Naive thymus-derived CD4-positive, alpha-beta T cell (primary cell): Measurements from ENCODE around the gene WDR77. TPM values are rescaled to one million over a fixed set of nuclear protein-coding genes. Genes with fewer than 3 reads are reported as not detected.

Experiments used
- ATAC-seq: fragments of 150-1000 bp; cut with Tn5 transposase; 2 replicates; pipeline ENCODE4 v1.10.0; 2021; ENCODE audit warnings: mild to moderate bottlenecking, moderate library complexity
- CTCF ChIA-PET: fragments of 350-600 bp; sonication (Branson Sonifier 250); formaldehyde crosslinking; loops from one replicate; lab custom pipeline; 2021; ENCODE audit warnings: antibody characterized with exemption; lab: Charles Lee
- POLR2A ChIA-PET: fragments of 350-600 bp; sonication (Branson Sonifier 250); formaldehyde crosslinking; loops from one replicate; lab custom pipeline; 2021; ENCODE audit warnings: antibody characterized with exemption, inconsistent platforms; lab: Charles Lee
- DNase-seq, 9 donors: peaks; one replicate each; pipeline versions ENCODE4 v3.0.0 to v3.0.0-alpha.2; 2020 to 2022; ENCODE audit warnings: mixed read lengths in 1 of 9
- H3K27ac ChIP-seq: one replicate; pipeline ENCODE4 v1.7.0; 2013; ENCODE audit warnings: mild to moderate bottlenecking, low read depth, low read length, moderate library complexity
- H3K27me3 ChIP-seq, 2 donors: one replicate each; pipeline ENCODE4 v1.7.0; 2013; ENCODE audit warnings: low read length in 2 of 2, mild to moderate bottlenecking in 2 of 2, moderate library complexity in 2 of 2; ENCODE audit not compliant: control insufficient read depth in 2 of 2, insufficient read depth in 2 of 2
- H3K36me3 ChIP-seq, 3 experiments: 1 replicate in 2 of 3; 2 replicates in 1 of 3; pipeline ENCODE4 v1.7.0; 2013; ENCODE audit warnings: low read length in 3 of 3, mild to moderate bottlenecking in 3 of 3, moderate library complexity in 1 of 3; ENCODE audit not compliant: insufficient read depth in 3 of 3, control insufficient read depth in 2 of 3
- H3K4me1 ChIP-seq, 2 donors: one replicate each; pipeline ENCODE4 v1.7.0; 2013; ENCODE audit warnings: low read length in 2 of 2, mild to moderate bottlenecking in 2 of 2, moderate library complexity in 1 of 2; ENCODE audit not compliant: control insufficient read depth in 2 of 2, insufficient read depth in 2 of 2
- H3K4me3 ChIP-seq: 2 replicates; pipeline ENCODE4 v1.7.0; 2013; ENCODE audit warnings: mild to moderate bottlenecking, low read length
- H3K9me3 ChIP-seq, 3 experiments: 1 replicate in 2 of 3; 2 replicates in 1 of 3; pipeline ENCODE4 v1.7.0; 2013; ENCODE audit warnings: low read length in 3 of 3; ENCODE audit not compliant: control insufficient read depth in 2 of 3
- H3K27ac Mint-ChIP-seq, 9 donors: one replicate each; pipeline ENCODE4 v1.8.0; 2020 to 2022; ENCODE audit warnings: mixed read lengths in 9 of 9, mild to moderate bottlenecking in 8 of 9, moderate library complexity in 5 of 9, inconsistent platforms in 2 of 9
- H3K27me3 Mint-ChIP-seq, 5 donors: one replicate each; pipeline ENCODE4 v1.8.0; 2021 to 2022; ENCODE audit warnings: mixed read lengths in 5 of 5, mild to moderate bottlenecking in 1 of 5
- H3K36me3 Mint-ChIP-seq, 5 donors: one replicate each; pipeline ENCODE4 v1.8.0; 2020 to 2022; ENCODE audit warnings: mixed read lengths in 5 of 5, mild to moderate bottlenecking in 3 of 5, inconsistent platforms in 1 of 5
- H3K4me1 Mint-ChIP-seq, 7 donors: one replicate each; pipeline ENCODE4 v1.8.0; 2020 to 2022; ENCODE audit warnings: mixed read lengths in 7 of 7, mild to moderate bottlenecking in 3 of 7, inconsistent platforms in 1 of 7
- H3K4me3 Mint-ChIP-seq, 10 donors: one replicate each; pipeline ENCODE4 v1.8.0; 2020 to 2022; ENCODE audit warnings: mild to moderate bottlenecking in 10 of 10, mixed read lengths in 10 of 10, moderate library complexity in 6 of 10, inconsistent platforms in 2 of 10
- H3K9me3 Mint-ChIP-seq, 11 donors: one replicate each; pipeline ENCODE4 v1.8.0; 2020 to 2022; ENCODE audit warnings: mixed read lengths in 11 of 11, mild to moderate bottlenecking in 4 of 11, inconsistent platforms in 1 of 11, moderate library complexity in 1 of 11
- intact Hi-C, 2 donors: fragments of 100-400 bp; cut with micrococcal nuclease; formaldehyde crosslinking; loops; one replicate each; pipeline ENCODE4 v1.15.1; 2023
- polyA plus RNA-seq, 2 donors: library from polyadenylated mRNA; unstranded; fragments of 300-500 nt; fragmentation: Illumina TruSeq; gene quantifications; one replicate each; pipeline ENCODE4 v1.2.3, GENCODE V29; 2021
- total RNA-seq, 6 experiments: library from RNA in 5 of 6; stranded (reverse) in 5 of 6; gene quantifications; 1 replicate in 5 of 6; 2 replicates in 1 of 6; pipeline ENCODE4 v1.2.3 and lab custom pipeline; 2021 to 2026

The WDR77 gene
- total and polyA plus RNA-seq, 7 experiments from 2014 or later, result 20.7 to 44.7 (median 30.0) TPM

DNA sequence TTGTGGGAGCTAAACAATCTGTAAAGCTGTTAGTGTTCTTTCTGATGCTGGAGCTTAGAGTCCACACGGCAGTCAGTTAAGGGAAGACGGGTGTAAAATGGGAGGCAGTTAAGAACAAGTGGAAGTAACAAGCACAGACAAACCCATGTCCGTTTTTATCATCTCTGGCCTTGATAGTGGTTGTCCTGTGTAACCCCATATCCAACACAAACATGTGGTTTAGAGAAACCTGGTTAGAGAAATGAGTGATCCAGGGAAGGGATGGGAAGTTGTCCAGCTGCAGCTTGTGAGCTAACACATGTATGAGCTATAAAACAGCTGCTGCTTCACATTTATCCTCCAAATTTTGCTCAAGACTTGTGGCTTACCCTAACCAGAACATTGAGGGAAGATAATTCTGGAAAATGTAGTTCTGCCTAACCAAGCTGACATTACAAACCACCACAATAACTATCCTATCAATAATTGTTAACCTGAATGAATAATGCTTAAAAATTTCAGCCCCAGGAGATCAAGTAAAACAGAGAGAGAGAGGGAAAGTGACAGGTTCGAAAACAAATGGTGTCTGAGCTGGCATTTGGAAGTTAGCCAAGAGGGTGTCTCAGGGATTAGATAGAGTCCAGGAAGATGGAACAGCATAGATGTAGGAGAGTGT, 14.1 kb upstream of the WDR77 start:
- Mint-ChIP-seq H3K9me3 (no peaks in the 10 kb centered on the region), H3K4me3 (no peak overlapping the region), H3K4me1 (peaks cover 3 to 35% (median 29%) of the 10 kb centered on the region in 7 donors), H3K27ac (peak overlapping the region in 5 of 9 donors; percentile 21 to 62 (median 48)), H3K27me3 (no peaks in the 10 kb centered on the region), H3K36me3 (peaks cover 9 to 57% (median 40%) of the 10 kb centered on the region in 5 donors)
- ChIA-PET CTCF (no interaction called here), POLR2A (interaction anchor here (0.9 to 1.8 kb wide), 5 partner anchors 9 to 25 kb away, joined by 4 to 8 read pairs (median 6); partner anchors contain the start of genes ATP5PB and WDR77)
- Histone ChIP-seq H3K27ac (no peak overlapping the region), H3K4me3 (no peak overlapping the region), H3K4me1 (no peaks in the 10 kb centered on the region), H3K9me3 (no peaks in the 10 kb centered on the region), H3K27me3 (no peaks in the 10 kb centered on the region), H3K36me3 (peaks cover 7 to 48% (median 21%) of the 10 kb centered on the region in 3 experiments)
- ATAC-seq, result no peak
- intact Hi-C loops, result no loop called here
- DNase-seq, result no peak

DNA sequence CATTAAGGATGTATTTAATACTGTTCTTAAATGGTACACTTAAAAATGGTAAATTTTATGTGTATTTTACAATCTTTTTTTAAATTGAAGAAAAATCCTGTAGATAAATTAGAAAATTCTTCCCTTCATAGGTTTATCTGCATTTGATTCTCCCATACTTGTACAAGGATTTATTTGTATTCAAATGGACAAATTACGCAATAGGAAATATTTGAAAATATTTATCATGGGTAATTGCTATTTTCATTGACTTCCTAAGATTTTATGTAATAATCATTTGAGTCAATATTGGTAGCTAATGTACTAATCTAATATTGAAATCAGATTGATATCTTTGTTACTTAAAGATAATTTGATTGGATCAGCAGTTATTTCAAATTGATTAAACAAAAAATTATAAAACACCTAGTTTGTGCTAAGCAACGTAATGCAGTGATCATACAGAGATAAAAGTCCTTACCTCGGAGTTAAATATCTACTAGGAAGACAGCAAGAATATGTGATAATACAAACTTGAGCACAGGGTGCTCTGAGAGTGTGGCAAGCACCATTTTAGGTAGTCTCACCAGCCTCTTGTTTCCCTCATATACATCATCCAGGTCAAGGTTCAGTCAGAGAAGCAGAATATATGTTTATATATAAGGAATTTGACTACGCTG, 13.4 kb upstream of the WDR77 start:
- Histone ChIP-seq H3K27ac (no peak overlapping the region), H3K36me3 (peaks cover 7 to 51% (median 23%) of the 10 kb centered on the region in 3 experiments), H3K4me3 (no peak overlapping the region), H3K27me3 (no peaks in the 10 kb centered on the region), H3K9me3 (no peaks in the 10 kb centered on the region), H3K4me1 (no peaks in the 10 kb centered on the region)
- ChIA-PET POLR2A (interaction anchor here (0.9 to 1.8 kb wide), 6 partner anchors 9 to 24 kb away, joined by 4 to 8 read pairs (median 6); partner anchors contain the start of genes ATP5PB and WDR77), CTCF (no interaction called here)
- H3K9me3 Mint-ChIP-seq, result no peaks in the 10 kb centered on the region
- intact Hi-C loops, result no loop called here
- H3K4me1 Mint-ChIP-seq, result peaks cover 3 to 39% (median 24%) of the 10 kb centered on the region in 7 donors
- peak overlapping the region in 4 of 9 donors; percentile 21 to 62 (median 44) for H3K27ac Mint-ChIP-seq
- DNase-seq, result no peak
- no peak for ATAC-seq
- H3K27me3 Mint-ChIP-seq, result no peaks in the 10 kb centered on the region
- H3K4me3 Mint-ChIP-seq, result no peak overlapping the region
- peaks cover 9 to 64% (median 42%) of the 10 kb centered on the region in 5 donors for H3K36me3 Mint-ChIP-seq

GRCh38 chr1:111461765-111462164, 12.7 kb upstream of the WDR77 start:
- H3K4me3 ChIP-seq, result no peak overlapping the region
- H3K36me3 ChIP-seq, result peaks cover 7 to 57% (median 23%) of the 10 kb centered on the region in 3 experiments
- Mint-ChIP-seq H3K27ac (peak overlapping the region in 1 of 9 donors; percentile 28), H3K36me3 (peaks cover 9 to 71% (median 45%) of the 10 kb centered on the region in 5 donors), H3K4me3 (no peak overlapping the region), H3K4me1 (peaks cover 6 to 39% (median 26%) of the 10 kb centered on the region in 7 donors), H3K9me3 (no peaks in the 10 kb centered on the region), H3K27me3 (no peaks in the 10 kb centered on the region)
- no peaks in the 10 kb centered on the region for H3K4me1 ChIP-seq
- ATAC-seq (no peak), DNase-seq (no peak)
- intact Hi-C loops, result no loop called here
- CTCF ChIA-PET, result interaction anchor here (0.7 kb wide), 1 partner anchor 307 kb away, joined by 5 read pairs; no protein-coding TSS in a partner anchor
- no peak overlapping the region for H3K27ac ChIP-seq
- H3K9me3 ChIP-seq, result no peaks in the 10 kb centered on the region
- no peaks in the 10 kb centered on the region for H3K27me3 ChIP-seq
- POLR2A ChIA-PET, result interaction anchor here (1.0 kb wide), 1 partner anchor 14 kb away, joined by 4 read pairs; no protein-coding TSS in a partner anchor

- peak overlapping the region in 5 of 10 donors; percentile 3 to 97 (median 42) for H3K4me3 Mint-ChIP-seq
- ATAC-seq, result no peak
- ChIA-PET POLR2A (interaction anchor here (1.2 kb wide), 1 partner anchor 20 kb away, joined by 3 read pairs; no protein-coding TSS in a partner anchor), CTCF (interaction anchor here (0.5 kb wide), 1 partner anchor 42 kb away, joined by 3 read pairs; no protein-coding TSS in a partner anchor)
- Histone ChIP-seq H3K9me3 (no peaks in the 10 kb centered on the region), H3K4me1 (peaks cover 34 to 40% of the 10 kb centered on the region in 2 donors), H3K27ac (peak overlapping the region; percentile 37), H3K27me3 (no peaks in the 10 kb centered on the region), H3K4me3 (no peak overlapping the region), H3K36me3 (peaks cover 0 to 68% (median 20%) of the 10 kb centered on the region in 3 experiments)
- H3K36me3 Mint-ChIP-seq, result peaks cover 9 to 62% (median 36%) of the 10 kb centered on the region in 5 donors
- H3K4me1 Mint-ChIP-seq, result peaks cover 29 to 69% (median 64%) of the 10 kb centered on the region in 7 donors
- no peaks in the 10 kb centered on the region for H3K27me3 Mint-ChIP-seq
- peak overlapping the region; percentile 25 to 86 (median 47) for H3K27ac Mint-ChIP-seq
- H3K9me3 Mint-ChIP-seq, result peaks cover 0 to 4% (median 0%) of the 10 kb centered on the region in 11 donors
- intact Hi-C loops, result no loop called here
- DNase-seq, result no peak
These were observed 6.6 kb upstream of the WDR77 start for GRCh38 chr1:111455642-111456031.

DNA sequence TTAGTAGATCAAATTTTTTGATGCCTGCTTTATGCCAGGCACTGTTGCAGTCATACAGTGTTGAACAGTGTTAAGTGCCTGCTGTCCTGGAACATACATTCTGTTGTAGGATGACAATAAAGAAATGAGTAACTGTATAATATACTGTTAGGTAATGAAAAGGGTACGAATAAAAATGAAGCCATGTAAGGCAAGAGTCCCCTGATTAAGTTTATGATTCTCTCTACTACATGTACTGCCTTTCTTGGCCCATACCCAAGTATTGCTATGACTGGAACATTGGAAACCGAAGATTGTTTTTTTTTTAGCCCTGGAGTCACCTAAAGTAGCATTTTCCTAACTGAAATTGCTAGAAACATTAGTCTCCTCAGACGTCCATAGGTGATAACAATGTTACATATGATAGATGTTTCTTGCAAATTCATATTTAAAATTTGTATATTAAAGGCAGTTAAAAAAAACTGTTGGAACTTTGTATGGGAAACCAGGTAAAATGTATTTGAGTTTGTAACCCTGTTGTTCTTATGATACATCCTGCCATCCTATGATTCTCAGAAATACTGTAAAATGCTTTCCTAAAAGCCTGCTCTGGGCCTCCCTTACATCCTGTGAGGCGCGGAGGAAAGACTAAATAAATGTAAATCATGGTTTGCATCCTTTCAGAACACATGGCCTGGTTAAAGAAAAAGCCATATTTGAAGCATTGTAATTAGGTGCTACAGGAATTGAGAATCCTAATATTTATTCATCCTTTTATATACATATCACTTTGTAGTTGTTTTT, 6.0 kb upstream of the WDR77 start:
- DNase-seq (no peak), ATAC-seq (no peak)
- ChIA-PET CTCF (no interaction called here), POLR2A (no interaction called here)
- Histone ChIP-seq H3K36me3 (peaks cover 0 to 65% (median 20%) of the 10 kb centered on the region in 3 experiments), H3K9me3 (no peaks in the 10 kb centered on the region), H3K4me3 (no peak overlapping the region), H3K27me3 (no peaks in the 10 kb centered on the region), H3K4me1 (peaks cover 40 to 46% of the 10 kb centered on the region in 2 donors), H3K27ac (peak overlapping the region; percentile 37)
- Mint-ChIP-seq H3K27ac (peak overlapping the region in 7 of 9 donors; percentile 28 to 86 (median 65)), H3K27me3 (no peaks in the 10 kb centered on the region), H3K9me3 (peaks cover 0 to 4% (median 0%) of the 10 kb centered on the region in 11 donors), H3K36me3 (peaks cover 8 to 65% (median 33%) of the 10 kb centered on the region in 5 donors), H3K4me3 (peak overlapping the region in 7 of 10 donors; percentile 5 to 97 (median 38)), H3K4me1 (peaks cover 34 to 75% (median 70%) of the 10 kb centered on the region in 7 donors)
- intact Hi-C loops, result no loop called here

GRCh38 chr1:111453706-111454105, 4.7 kb upstream of the WDR77 start:
- H3K4me1 ChIP-seq, result peaks cover 43 to 48% of the 10 kb centered on the region in 2 donors
- no peaks in the 10 kb centered on the region for H3K9me3 ChIP-seq
- no peak for DNase-seq
- Mint-ChIP-seq H3K4me3 (peak overlapping the region in 5 of 10 donors; percentile 8 to 97 (median 18)), H3K27me3 (no peaks in the 10 kb centered on the region), H3K36me3 (peaks cover 12 to 65% (median 40%) of the 10 kb centered on the region in 5 donors), H3K9me3 (peaks cover 0 to 6% (median 0%) of the 10 kb centered on the region in 11 donors), H3K4me1 (peaks cover 40 to 85% (median 78%) of the 10 kb centered on the region in 7 donors), H3K27ac (peak overlapping the region in 2 of 9 donors; percentile 11 to 56)
- CTCF ChIA-PET, result interaction anchor here (0.8 to 2.6 kb wide), 4 partner anchors 12 to 54 kb away, joined by 3 to 11 read pairs (median 5); partner anchors contain the start of gene C1orf162
- no peak overlapping the region for H3K4me3 ChIP-seq
- H3K36me3 ChIP-seq, result peaks cover 0 to 56% (median 19%) of the 10 kb centered on the region in 3 experiments
- POLR2A ChIA-PET, result interaction anchor here (1.1 to 8.9 kb wide), 4 partner anchors 9 to 266 kb away, joined by 3 to 96 read pairs (median 5); partner anchors contain the start of gene C1orf162
- ATAC-seq, result no peak
- no peak overlapping the region for H3K27ac ChIP-seq
- intact Hi-C loops, result no loop called here
- no peaks in the 10 kb centered on the region for H3K27me3 ChIP-seq
